GM21526 (cell line): ENCODE data around the gene OASL.

Experiments
- ATAC-seq: cut with Tn5 transposase; IDR thresholded peaks from one replicate; pipeline ENCODE4 v1.9.1; 2021; ENCODE audit warnings: moderate library complexity; ENCODE audit not compliant: unreplicated experiment, low FRiP score

OASL gene

DNA sequence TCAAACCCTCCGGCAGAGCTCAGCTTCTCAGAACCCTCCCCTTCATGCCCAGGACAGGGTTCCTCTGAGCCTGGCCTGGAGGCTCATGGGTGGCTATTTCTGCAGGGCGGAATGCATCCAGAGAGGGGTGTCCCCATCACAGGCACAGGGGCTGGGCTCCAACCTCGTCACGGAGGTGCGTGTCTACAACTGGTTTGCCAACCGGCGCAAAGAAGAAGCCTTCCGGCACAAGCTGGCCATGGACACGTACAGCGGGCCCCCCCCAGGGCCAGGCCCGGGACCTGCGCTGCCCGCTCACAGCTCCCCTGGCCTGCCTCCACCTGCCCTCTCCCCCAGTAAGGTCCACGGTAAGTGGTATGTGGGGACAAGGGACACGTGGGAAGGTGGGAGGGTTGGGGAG is 45.0 kb downstream of the OASL start:
- ATAC-seq, result no peak

DNA sequence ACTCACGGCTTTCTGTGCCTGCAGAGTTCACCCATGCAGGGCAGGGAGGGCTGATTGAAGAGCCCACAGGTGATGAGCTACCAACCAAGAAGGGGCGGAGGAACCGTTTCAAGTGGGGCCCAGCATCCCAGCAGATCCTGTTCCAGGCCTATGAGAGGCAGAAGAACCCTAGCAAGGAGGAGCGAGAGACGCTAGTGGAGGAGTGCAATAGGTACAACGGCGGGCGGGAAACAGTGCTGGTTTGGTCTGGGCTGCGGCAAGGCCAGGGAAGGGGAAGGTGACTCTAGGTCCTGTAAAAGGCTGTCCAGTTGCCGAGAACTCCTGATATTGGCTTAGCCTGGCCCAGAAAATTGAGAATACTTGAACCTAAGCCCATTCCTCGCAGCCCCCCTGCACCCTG is 45.5 kb downstream of the OASL start:
- no peak for ATAC-seq

DNA sequence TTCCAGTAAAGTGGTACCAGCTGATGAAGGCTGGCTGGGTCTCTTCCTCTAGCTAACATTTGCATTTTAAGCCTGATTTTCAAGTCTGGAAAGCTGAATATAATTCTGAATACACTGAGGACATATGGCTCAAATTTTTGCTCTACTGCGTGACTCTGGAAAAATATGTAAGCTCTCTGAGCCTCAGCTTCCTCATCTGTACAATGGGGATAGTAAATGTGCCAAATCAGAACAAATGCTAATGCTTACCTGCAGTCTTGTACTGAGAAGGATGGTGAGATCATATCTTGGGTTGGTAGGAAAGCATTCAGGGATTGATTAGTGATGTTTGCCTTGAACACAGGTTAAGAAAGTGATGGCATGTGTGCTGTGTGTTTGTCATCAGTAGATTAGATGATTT is 46.1 kb downstream of the OASL start:
- no peak for ATAC-seq

DNA sequence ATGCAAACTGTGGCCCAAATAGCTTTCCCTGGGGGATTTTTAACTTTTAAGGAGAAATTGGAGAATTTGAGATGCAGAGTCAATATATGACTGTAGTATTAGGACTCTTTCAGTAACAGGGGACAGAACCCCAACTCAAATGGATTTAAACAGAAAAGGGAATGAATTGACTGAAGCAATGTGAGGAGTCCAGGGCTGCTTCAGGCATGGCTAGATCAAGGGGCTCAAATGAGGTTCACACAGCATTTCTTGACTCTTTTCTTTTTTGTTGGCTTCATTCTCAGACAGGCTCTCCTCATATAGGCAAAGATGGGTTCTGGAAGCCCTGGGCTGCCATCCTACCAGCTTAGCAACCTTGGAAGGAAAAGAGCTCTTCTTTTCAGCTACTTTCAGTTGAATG is 47.1 kb downstream of the OASL start:
- no peak for ATAC-seq

DNA sequence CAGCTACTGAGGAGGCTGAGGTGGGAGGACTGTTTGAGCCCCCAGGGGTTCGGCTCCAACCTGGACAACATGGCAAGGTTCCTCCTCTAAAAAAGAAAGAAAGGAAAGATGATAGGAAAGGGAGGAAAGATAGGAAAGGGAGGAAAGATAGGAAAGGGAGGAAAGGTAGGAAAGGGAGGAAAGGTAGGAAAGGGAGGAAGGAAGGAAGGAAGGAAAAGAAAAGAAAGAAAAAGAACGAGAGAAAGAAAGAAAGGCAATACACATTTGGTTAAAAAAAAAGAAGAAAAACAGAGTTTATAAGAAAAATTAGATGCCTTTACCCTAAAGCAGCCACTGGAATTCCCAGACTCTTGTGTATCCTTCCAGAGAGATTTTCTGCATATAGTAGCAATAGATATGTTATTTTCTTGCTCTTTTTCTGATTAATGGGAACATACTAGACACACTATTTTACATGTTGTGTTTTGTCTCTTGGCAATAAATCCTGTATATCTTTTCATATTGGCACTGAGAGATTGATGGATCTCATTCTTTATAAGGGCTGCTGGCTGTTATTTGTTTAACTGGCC is 48.5 kb downstream of the OASL start:
- ATAC-seq, result no peak

DNA sequence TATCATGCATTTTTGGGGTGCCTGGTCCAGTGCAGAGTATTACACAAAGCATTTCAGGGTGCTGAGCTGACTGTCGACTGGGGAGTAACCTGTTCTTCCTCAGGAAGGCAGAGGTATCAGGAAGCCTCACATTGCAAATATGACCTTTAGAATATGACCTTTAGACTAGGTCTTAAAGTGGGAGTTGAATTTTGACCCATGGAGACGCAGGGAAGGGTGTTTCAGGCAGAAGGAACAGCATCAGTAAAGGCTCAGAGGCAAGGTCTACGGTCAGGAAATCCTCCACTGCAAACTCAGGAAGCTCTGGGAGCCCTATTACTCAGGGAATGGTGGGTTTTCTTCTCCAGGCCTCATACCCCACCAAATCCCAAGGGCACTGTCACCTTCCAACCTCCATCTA is 49.4 kb downstream of the OASL start:
- ATAC-seq, result no peak

DNA sequence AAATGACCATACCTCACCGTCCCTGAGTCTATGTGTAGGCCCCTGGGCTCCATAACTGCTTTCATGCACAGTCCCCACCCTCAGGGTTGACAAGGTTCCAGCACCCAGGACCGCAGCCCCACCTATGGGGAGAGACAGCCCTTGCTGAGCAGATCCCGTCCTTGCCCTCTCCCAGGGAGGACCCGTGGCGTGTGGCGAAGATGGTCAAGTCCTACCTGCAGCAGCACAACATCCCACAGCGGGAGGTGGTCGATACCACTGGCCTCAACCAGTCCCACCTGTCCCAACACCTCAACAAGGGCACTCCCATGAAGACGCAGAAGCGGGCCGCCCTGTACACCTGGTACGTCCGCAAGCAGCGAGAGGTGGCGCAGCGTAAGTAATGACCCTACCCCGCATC is 50.4 kb downstream of the OASL start:
- ATAC-seq, result no peak

DNA sequence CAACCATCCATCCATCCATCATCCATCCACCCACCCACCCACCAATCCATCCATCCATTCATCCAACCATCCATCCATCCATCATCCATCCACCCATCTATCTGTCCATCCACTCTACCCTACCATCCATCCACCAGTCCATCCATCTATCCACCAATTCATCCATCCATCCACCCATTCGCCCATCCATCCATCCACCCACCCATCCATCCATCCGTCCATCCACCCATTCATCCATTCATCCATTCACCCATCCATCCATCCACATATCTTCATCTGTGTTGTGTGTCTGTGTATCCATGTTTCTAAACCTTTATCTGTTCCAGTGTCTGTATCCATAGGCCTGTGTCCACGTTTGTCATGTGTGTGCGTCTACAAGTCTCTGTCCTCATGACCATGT is 50.8 kb downstream of the OASL start:
- ATAC-seq, result no peak

DNA sequence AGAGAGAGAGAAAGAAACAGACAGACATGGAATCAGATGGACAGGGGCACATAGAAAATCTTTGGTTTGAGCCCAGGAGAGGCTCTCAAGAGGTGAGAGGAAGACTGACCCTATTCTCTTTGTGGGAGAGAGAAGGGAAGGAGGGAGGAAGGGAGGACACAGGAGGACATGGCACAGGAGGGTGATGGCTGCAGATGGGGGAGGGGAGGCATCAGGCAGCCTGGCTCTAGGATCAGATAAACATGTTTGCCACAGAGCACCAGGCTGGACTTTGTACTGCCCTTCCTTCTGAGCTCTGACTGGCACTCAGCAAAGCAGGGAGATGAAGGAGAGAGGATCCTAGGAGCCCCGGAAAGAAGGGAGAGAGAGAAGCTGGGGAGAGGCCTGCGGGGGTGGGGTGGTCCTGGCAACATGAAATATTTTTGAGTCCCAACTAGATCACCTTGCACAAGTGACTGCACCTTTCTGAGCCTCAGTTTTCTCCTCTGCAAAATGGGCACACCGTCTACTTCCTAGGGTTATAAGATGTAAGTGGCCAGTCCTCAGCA is 54.6 kb downstream of the OASL start:
- ATAC-seq, result no peak

DNA sequence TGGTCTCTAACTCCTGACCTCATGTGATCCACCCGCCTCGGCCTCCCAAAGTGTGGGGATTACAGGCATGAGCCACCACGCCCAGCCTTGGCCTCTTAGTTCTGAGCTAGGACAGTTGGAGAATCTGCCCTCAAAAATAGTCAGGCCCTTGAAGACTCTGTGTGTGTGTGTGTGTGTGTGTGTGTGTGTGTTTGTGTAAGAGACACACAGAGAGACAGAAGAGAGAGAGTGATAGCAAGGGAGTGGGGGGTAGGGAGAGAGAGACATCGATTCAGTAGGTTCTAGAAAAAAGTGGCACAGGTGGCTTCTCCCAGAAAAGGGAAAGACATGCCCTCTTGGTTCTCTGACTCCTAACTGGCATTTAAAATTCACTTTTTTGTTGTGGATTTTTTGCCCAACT is 55.3 kb downstream of the OASL start:
- no peak for ATAC-seq

DNA sequence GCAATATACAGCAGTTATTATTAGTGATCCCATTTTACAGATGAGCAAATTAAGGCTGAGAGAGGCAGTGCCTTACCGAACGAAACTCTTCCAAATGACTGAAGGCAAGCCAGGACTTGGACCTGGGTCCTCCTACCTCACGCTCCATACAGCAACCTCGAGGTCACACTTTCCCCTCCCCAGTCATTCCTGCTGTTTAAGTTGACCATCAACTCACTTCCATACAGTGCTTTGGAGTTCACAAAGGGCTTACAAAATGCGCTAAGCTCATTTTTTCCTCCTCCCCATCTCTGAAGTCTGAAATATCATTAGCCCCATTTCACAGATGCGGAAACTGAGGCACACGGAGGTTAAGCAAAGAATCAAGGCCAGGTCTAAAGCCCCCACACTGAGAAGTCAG is 56.4 kb downstream of the OASL start:
- ATAC-seq, result no peak

DNA sequence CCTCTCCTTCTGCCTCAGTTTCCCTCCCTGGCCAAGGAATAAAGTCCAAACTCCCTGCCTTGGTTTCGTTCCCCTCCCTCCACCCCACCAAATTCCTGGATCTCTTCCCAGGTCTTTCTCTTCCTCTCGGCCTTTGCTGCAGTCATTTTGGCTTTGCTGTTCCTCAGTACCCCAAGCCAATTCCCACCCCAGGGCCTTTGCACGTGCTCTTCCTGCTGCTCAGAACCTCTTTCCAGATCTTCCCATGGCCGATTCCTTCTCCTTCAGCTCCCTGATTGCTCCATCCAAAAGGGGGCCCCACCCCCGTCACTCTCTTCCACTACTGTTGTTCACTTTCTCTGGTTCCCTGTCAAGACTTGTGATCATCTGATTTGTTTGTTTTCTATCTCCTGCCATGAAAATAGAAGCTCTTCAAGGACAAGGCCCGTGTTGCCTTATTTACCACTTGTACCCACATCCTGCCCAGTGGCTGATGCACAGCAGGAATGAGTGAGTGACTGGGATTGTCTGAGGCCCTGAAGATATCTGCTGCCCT is 57.6 kb downstream of the OASL start:
- ATAC-seq, result no peak

DNA sequence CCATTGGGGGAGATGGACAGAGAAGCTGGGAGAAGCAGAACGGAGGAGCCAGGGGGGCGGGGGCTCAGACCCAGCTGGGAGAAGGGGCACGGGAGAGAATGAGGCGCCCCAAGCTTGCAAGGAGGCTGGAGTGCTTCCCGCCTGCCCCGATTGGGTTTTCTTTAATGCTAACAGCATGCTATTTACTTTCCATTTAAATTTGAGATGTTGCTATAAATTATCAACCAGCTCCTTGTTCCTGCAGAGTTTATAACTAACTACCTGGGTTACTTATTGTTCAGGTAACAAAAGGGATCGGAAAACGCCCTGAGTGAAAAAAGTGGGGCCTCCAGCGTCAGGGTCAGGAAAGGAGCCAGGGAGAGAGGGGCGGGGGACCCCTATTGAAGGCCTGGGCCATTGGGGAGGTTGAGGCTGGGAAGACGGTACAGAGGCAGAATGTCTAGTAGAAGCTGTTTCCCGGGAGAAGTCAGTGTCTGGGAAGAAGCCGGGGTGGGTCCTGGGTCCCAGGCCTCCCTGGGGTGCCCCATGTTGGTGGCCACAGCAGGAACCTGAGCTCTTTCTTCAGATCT is 58.2 kb downstream of the OASL start:
- no peak for ATAC-seq

DNA sequence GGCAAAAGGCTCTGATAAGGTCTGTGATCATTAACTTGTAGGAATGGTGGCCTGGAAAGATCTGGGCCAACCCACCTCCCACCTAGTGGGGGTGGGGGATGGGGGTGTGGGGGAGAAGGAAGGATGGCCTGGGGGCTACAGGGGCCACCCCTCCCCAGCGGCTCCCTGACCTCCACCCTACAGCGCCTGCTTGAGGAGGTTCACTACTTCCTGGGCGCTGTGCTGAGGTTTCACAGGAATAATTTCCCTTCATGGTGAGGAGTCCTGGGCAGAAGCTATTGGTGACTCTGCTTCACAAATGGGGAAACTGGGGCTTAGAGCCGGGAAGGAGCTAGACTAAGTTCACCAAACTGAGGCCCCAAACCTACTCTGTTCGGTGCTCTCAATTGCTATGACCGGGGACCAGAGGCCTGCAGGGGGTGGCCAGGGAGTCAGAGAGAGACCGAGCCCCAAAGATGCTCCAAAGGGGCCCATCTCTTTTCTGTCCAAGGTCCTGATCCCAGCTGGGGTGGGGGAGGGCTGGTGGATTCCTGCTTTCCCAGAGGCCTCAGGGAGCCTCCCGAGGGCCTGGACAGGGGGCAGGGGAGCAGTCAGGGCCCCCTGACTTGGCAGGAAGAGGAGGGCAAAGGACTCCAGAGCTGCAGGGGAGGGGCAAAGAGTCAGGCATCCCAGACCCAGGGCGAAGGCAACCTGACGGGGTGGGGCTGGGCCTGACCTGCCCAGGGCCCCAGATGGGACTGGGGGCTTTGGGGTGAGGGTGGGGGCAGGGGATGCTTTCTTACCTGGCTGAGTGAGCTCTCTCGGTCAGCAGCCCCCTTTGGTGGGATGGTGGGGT is 59.0 kb downstream of the OASL start:
- no peak for ATAC-seq

DNA sequence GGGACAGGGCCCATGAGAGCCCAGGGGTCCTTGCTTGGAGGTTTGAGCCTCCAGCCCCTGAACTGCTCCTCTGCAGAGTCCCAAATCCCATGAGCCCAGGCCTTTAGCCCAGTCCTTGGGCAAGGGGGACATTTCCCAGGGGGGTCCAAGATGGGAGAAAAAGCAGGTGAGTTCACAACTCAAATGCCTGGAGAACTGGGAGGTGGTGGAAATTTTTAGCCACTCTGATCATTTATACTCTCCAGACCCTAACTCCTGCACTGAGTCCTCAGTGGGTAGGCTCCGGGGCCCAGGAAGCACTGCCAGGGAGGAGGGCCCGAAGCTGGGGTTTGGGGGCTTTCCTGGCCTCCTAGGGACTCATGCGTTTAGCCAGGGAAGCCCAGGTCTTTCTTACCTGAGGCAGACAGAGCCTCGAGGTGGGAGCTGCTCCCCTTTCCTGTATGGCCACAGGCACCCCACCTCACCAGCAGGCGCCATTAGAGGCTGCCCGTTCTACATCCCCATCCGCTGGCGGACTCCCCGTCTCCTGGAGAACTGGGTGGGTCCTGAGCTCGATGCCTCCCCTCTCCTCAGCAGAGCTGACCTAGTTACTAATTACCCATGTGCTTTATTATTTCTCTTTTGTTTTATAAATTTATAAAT is 59.7 kb downstream of the OASL start:
- ATAC-seq, result no peak

DNA sequence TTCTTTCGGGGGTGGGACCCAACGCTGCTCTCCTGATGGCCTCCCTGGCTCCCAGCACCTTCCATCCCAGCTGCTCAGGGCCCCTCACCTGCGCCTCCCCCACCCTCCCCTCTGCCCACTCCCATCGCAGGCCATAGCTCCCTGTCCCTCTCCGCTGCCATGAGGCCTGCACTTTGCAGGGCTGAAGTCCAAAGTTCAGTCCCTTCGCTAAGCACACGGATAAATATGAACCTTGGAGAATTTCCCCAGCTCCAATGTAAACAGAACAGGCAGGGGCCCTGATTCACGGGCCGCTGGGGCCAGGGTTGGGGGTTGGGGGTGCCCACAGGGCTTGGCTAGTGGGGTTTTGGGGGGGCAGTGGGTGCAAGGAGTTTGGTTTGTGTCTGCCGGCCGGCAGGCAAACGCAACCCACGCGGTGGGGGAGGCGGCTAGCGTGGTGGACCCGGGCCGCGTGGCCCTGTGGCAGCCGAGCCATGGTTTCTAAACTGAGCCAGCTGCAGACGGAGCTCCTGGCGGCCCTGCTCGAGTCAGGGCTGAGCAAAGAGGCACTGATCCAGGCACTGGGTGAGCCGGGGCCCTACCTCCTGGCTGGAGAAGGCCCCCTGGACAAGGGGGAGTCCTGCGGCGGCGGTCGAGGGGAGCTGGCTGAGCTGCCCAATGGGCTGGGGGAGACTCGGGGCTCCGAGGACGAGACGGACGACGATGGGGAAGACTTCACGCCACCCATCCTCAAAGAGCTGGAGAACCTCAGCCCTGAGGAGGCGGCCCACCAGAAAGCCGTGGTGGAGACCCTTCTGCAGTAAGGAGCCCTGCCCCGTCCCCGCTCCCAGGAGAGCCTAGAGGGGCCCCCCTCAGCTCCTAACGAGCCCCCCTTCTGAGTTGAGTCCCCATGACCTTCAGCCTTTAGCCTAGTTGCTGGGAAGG is 60.5 kb downstream of the OASL start, which contains the start of gene HNF1A:
TSS of gene HNF1A (plus strand) at position 248 of the 924 bp plus-strand sequence. CDS start at position 474, 226 bp downstream.
- no peak for ATAC-seq

DNA sequence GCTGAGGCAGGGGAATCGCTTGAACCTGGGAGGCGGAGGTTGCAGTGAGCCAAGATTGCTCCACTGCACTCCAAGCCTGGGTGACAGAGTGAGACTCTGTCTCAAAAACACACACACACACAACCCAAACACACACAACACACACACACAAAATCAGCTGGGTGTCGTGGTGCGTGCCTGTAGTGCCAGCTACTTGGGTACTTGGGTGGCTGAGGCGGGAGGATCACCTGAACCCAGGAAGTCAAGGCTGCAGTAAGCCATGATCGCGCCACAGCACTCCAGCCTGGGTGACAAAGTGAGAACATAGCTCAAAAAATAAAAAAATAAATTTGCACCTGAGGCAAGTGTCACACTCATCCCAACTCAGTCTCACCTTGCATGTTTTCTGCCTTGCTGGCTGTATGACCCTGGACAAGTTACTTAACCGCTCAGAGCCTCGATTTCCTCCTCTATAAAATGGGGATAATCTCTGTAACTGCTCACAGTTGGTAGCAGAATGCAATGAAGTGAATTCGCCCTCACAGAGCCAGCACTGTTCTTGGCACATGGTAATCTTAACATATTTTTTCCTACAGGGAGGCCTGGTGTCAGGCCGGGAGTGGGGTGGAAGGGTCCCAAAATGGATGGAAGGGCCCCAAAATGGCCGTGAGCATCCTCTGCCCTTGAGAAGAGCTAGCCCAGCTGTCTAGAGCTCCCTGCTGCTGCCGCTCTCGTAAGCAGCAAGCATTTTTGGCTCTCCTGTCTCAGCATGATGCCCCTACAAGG is 61.3 kb downstream of the OASL start:
- ATAC-seq, result no peak

DNA sequence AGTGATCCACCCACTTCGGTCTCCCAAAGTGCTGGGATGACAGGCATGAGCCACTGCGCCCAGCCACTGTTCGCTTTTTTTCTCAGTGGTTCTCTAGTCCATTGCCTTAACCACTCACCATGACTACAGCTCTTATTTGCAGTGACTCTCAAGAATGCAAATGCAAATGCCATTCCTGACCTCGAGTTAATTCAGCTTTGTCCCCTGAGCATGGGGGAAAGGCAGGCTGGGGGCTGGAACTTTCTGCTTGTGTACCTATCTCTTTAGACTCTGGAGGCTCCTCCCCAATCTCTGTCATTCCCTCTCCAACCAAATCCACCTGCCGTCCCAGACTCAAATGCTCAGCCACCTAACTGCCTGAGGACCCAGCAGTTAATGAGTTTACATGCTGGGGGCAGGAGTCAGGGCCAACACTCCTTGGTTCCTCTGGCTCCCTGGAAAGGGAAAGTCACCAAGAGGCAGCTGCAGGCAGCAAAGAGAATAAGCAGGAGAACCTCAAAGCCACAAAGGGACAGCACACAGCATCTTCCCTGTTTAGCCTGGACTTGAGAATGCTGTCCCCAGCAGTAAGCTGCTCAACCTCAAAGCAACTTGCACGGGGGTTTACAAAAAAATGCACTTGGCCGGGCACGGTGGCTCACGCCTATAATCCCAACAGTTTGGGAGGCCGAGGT is 66.0 kb downstream of the OASL start:
- no peak for ATAC-seq
